Stimulated activated CD4-positive, alpha-beta T cell treated with anti-CD3 and anti-CD28 coated beads, Interleukin-4, amount 100 ng/mL, for 24 hours (primary cell): ENCODE measurements around the gene AGPAT2.

Source experiments
- DNase-seq: peaks from one replicate; pipeline ENCODE4 v3.0.0-alpha.2; 2020

Gene AGPAT2

DNA sequence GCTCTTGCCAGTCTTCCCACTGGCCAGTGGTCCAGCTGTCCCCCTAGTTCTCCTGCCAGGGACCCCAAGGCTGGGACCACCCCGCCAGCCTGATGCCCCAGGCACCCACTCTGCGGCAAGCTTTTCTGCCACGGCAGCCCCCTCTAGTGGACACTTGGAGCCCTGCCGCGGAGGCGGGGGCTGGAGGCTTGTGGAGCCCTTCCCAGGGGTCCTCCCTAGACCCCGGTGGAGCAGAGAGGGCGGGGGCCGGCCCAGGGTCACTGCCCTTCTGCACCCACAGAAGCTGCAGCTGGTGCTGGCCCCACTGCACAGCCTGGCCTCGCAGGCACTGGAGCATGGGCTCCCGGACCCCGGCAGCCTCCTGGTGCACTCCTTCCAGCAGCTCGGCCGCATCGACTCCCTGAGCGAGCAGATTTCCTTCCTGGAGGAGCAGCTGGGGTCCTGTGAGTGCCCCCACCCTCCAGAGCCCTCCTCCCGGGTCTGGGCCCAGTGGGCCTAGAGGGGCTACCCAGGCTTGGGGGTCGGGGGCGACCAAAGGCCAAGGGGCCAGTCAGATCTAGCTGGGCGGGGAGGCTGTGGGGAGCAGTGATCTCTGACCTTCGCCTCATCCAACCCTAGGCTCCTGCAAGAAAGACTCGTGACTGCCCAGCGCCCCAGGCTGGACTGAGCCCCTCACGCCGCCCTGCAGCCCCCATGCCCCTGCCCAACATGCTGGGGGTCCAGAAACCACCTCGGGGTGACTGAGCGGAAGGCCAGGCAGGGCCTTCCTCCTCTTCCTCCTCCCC is 15.4 kb downstream of the AGPAT2 start:
- DNase-seq: peak; percentile 45

DNA sequence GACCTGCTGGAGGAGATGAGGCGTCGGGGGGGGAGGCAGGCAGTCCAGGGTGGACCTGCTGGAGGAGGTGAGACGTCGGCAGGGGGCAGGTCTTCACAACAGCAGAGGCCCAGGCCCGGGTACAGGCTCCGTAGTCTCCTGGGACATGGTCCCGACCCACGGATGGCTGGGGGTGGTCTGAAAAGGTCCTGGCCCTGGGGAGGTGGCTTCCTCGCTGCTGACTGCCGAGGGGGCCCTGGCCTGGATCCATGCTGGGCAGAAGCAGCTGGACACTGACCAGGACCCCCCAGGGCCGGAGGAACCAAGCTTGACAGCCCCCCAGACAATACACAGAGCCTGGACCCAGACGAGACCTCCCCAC is 16.0 kb downstream of the AGPAT2 start:
- DNase-seq: no peak

GRCh38 chr9:136670576-136671253 is 16.5 kb downstream of the AGPAT2 start:
- no peak for DNase-seq

DNA sequence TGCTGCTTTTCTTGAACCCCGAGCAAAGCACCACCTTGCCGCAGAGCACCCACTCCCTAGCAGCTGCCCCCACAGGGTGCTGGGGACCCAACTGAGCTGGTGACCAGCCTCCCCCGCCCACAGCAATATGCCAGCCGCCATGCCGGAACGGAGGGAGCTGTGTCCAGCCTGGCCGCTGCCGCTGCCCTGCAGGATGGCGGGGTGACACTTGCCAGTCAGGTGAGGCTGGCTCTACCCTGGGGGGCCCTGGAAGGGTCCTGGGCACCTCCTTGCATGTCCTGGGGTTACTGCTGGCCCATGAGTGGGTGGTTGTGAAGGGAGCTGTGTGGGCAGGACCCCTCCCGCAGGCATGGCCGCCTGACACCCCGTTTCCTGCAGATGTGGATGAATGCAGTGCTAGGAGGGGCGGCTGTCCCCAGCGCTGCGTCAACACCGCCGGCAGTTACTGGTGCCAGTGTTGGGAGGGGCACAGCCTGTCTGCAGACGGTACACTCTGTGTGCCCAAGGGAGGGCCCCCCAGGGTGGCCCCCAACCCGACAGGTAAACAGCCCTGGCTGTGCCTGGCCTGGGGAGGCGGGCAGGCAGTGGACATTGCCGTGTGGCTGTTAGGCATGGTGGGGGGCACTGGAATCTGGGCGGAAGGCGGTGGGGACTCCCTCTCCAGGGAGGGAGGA is 17.3 kb downstream of the AGPAT2 start:
- no peak for DNase-seq

GRCh38 chr9:136668983-136669790 is 18.1 kb downstream of the AGPAT2 start:
- DNase-seq: no peak

GRCh38 chr9:136667940-136668760 is 19.1 kb downstream of the AGPAT2 start:
- no peak for DNase-seq

DNA sequence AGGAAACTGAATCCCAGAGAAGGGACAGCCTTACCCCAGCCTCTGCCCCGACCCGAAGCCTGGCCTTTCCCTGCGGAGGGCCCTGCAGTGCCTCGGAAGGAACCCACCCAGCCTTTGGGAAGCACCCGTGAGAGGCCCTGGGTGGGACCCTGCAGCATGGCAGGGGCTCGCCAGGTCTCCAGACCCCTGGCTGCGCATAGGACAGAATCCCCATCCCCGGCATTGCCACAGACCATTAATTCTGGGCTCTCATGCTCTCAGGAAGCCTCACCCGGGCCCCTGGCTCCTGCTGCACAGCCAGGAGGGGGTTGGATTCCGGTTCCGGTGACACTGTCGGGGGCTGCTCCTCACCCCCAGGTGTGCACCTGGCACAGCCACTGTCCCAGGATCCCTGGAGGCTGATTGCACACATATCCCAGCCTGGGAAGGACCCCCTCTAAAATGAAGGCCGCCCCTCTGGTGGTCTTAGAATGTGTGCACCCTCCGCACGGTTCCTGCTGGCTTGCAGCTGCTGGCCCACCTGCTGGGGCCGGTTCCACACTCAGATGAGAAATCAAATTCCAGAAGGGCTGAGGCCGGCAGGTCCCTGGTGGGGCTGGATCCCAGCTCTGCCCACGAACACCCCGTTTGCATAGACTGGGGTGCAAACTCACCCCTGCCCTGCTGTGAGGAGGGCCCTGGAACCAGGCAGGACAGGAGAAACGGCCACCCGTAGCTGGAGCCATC is 19.9 kb downstream of the AGPAT2 start:
- no peak for DNase-seq

- DNase-seq: no peak
Measured at GRCh38 chr9:136666372-136667213, 20.7 kb downstream of the AGPAT2 start.

DNA sequence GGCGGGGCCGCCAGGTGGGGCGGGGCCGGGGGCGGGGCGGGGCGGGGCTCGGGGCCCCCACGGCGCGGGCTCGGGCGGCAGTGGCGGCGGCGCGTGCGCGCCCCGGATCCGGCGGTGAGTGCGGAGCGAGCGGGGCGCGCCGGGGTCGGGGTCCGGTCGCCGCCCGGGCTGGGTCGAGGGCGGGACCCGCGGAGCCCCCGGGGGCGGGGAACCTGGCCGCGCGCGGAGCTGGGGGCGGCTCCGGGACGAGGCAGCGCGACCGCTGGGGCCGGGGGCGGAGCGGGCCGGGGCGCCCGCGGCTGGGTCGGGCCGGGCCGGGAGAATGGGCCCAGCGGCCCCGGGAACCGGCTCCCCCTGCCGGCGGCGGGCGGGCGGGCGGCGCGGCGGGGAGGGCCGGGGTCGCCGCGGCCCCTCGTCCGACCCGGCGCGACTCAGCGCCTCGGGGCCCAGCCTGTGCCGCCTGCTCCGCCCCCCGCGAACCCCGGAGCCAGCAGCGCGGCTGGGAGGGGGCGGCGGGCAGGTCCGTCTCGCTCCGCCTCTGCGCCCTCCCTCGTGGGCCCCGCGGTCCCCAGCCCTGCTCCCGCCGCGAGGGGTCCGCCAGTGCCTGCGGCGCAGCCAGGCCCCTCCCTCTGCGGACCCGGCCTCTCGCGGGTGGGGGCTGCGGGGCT is 21.4 kb downstream of the AGPAT2 start:
- no peak for DNase-seq

DNA sequence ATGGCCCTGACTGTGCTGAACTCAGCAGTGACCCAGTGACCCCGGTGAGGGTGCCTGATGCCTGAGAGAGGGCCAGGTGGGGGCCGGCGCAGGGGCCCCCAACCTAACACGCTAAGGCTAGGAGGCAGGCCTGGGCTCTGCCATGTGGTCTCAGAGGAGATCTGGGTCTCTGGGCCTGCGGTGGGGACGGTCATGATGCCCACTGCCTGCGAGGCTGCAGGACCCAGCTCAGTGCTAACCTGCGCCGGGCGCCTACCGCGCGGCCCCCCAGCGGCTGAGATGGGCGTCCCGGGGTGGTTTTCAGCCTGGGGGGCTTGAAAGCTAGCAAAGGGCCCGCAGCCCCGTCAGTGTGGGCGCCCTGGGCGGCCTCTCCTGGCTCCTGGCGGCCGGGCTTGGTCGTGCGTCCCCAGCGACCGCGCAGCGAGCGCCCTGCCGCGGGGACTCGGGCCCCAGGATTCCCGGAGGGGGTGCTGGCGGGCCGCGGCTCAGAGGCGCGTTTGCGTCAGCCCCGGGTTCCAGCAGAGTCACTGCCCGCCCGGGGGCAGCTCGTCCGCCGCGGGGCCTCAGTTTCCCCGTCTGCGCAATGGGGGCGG is 22.1 kb downstream of the AGPAT2 start:
- DNase-seq: no peak

GRCh38 chr9:136664000-136664915 is 23.0 kb downstream of the AGPAT2 start:
- no peak for DNase-seq

DNA sequence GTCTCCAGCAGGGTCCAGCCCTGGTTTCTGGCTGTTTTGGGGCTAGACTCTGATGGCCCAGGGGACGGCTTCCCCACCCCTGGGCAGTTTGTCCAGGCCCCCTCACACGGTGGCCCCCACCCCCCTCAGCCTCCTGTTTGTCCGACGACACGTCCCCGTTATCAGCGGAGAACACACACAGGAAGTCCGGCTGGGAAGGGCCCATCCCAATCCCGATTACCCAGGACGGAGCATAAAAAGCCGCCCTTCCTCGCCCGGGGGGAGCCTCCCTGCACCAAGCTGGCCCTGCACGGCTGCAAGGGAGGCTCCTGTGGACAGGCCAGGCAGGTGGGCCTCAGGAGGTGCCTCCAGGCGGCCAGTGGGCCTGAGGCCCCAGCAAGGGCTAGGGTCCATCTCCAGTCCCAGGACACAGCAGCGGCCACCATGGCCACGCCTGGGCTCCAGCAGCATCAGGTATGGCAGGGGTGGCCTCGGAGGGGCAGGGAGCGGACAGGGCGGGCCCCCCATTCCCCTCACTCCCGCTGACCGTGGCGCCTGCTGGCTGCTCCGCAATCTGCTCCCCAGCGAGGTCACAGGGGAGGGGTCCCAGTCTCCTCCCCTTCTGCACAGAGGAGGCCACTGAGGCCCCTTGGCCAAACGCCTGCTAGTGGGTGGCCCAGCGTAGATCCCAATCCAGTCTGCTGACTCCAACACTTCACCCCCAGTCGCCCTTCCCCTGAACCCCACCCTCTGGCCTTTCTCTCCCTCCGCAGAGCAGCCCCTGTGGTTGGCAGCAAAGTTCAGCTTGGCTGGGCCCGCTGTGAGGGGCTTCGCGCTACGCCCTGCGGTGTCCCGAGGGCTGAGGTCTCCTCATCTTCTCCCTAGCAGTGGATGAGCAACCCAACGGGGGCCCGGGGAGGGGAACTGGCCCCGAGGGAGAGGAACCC is 24.3 kb downstream of the AGPAT2 start, which contains the start of gene EGFL7:
EGFL7 (plus strand) TSS at position 261 of the 926 bp plus-strand sequence. CDS start 5,367 bp downstream, outside the sequence.
- no peak for DNase-seq

- DNase-seq: no peak
Measured at GRCh38 chr9:136662326-136662655, 25.0 kb downstream of the AGPAT2 start.

DNA sequence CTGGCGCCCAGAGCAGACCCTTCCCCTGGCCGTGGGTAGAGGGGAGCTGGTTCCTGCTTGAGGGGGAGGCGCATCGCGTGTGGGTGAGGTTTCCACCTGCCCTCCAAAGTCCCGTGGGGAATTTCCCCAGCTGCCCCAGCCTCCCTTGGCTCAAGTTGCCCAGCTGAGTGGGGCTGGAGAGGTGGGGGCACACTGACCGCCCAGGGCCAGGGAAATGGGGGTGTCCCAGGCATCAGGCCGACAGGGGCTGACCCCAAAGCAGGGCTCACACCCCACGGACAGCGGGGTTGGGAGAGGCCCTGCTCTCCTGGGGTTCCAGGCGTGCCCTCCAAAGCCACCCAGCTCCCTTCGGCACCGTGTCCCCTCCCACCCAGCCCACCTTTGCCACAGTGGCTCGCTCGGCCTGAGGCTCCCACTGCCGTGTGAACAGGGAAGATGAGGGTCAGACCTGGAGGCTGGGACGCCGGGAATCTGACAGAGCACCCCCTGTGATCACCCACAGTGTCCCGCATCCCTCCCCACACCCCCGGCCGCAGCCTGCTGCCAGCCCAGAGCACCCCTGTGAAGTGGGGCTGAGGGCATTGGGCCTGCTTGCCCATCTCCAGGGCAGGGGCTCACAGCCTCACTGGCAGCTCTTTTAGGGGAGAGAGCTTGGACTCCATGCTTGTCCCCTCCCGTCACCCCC is 25.5 kb downstream of the AGPAT2 start:
- DNase-seq: no peak

DNA sequence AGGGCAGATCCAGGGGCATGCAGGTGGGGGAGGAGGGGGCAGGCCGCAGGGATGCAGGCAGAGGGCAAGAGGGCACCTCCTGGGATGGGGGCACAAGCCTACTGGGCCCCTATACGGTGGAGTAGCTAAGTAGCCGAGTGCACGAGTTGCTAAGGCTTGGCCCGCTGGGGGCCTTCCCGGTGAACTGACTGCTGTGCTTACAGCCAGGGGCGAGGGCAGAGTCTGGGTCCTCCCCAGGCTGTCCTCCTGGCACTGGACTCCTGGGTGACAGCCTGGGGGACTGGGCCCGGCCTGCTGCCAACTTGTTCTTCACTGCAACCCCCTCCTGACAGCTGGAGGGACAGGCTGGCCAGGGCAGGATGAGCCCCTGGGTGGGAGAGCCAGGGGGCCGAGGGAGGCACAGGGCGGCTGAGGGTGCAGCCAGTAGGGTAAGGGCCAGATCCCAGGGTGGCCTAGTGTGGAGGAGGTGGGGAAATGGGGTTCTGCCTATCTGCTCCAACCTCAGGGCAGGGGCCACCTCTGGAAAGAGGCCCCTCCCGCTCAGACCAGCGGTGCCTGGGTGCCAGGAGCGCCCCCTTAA is 26.2 kb downstream of the AGPAT2 start:
- no peak for DNase-seq
